Adipocyte (in vitro differentiated cells): Measurements from ENCODE around the gene EMILIN3.

Source experiments
- DNase-seq: peaks from one replicate; pipeline ENCODE4 v3.0.0-alpha.2; 2015; ENCODE audit warnings: low read depth
- H3K27me3 ChIP-seq: replicated peaks from 2 replicates; pipeline ENCODE4 v1.7.0; 2013; ENCODE audit warnings: mild to moderate bottlenecking, low read length, moderate library complexity; ENCODE audit not compliant: control insufficient read depth, insufficient read depth
- H3K36me3 ChIP-seq: 2 replicates; pipeline ENCODE4 v1.7.0; 2013; ENCODE audit warnings: low read length, mild to moderate bottlenecking, moderate library complexity; ENCODE audit not compliant: control insufficient read depth, insufficient read depth, severe bottlenecking
- H3K4me1 ChIP-seq: 2 replicates; pipeline ENCODE4 v1.7.0; 2013; ENCODE audit warnings: mild to moderate bottlenecking, low read length, moderate library complexity; ENCODE audit not compliant: control insufficient read depth, insufficient read depth
- H3K4me3 ChIP-seq: 2 replicates; pipeline ENCODE4 v1.7.0; 2013; ENCODE audit warnings: mild to moderate bottlenecking, low read length, moderate library complexity
- H3K9ac ChIP-seq: 2 replicates; pipeline ENCODE4 v1.7.0; 2013; ENCODE audit warnings: mild to moderate bottlenecking, low read length, moderate library complexity
- H3K9me3 ChIP-seq: 2 replicates; pipeline ENCODE4 v1.7.0; 2013; ENCODE audit warnings: mild to moderate bottlenecking, low read length, moderate library complexity; ENCODE audit not compliant: control insufficient read depth

The EMILIN3 gene

GRCh38 chr20:41386502-41387427 is 20.1 kb upstream of the EMILIN3 start:
- peaks cover 19% of the 10 kb centered on the region for H3K4me1 ChIP-seq
- no peak overlapping the region for H3K9ac ChIP-seq
- peaks cover 27% of the 10 kb centered on the region for H3K27me3 ChIP-seq
- H3K9me3 ChIP-seq: no peaks in the 10 kb centered on the region
- H3K36me3 ChIP-seq: no peaks in the 10 kb centered on the region
- peak; percentile 73 for DNase-seq
- no peak overlapping the region for H3K4me3 ChIP-seq

- Histone ChIP-seq H3K4me1 (peaks cover 19% of the 10 kb centered on the region), H3K27me3 (peaks cover 43% of the 10 kb centered on the region), H3K36me3 (no peaks in the 10 kb centered on the region), H3K4me3 (no peak overlapping the region), H3K9me3 (no peaks in the 10 kb centered on the region), H3K9ac (no peak overlapping the region)
- no peak for DNase-seq
Observed at GRCh38 chr20:41382791-41383305, 16.2 kb upstream of the EMILIN3 start.

- Histone ChIP-seq H3K27me3 (peaks cover 46% of the 10 kb centered on the region), H3K36me3 (no peaks in the 10 kb centered on the region), H3K4me3 (no peak overlapping the region), H3K4me1 (peaks cover 12% of the 10 kb centered on the region), H3K9me3 (no peaks in the 10 kb centered on the region), H3K9ac (no peak overlapping the region)
- DNase-seq: no peak
Observed at GRCh38 chr20:41380551-41381193, 14.1 kb upstream of the EMILIN3 start.

GRCh38 chr20:41379551-41379950 is 12.9 kb upstream of the EMILIN3 start:
- no peak for DNase-seq
- Histone ChIP-seq H3K27me3 (peaks cover 49% of the 10 kb centered on the region), H3K9me3 (no peaks in the 10 kb centered on the region), H3K4me1 (peaks cover 12% of the 10 kb centered on the region), H3K9ac (no peak overlapping the region), H3K4me3 (no peak overlapping the region), H3K36me3 (no peaks in the 10 kb centered on the region)

GRCh38 chr20:41377275-41377674 is 10.7 kb upstream of the EMILIN3 start:
- DNase-seq: no peak
- Histone ChIP-seq H3K4me3 (no peak overlapping the region), H3K4me1 (peaks cover 3% of the 10 kb centered on the region), H3K9me3 (peaks cover 2% of the 10 kb centered on the region), H3K9ac (no peak overlapping the region), H3K27me3 (peaks cover 56% of the 10 kb centered on the region), H3K36me3 (no peaks in the 10 kb centered on the region)

GRCh38 chr20:41376349-41376748 is 9.7 kb upstream of the EMILIN3 start:
- no peaks in the 10 kb centered on the region for H3K4me1 ChIP-seq

GRCh38 chr20:41375846-41376245 is 9.2 kb upstream of the EMILIN3 start:
- no peak overlapping the region for H3K9ac ChIP-seq
- no peaks in the 10 kb centered on the region for H3K4me1 ChIP-seq
- no peak for DNase-seq
- no peaks in the 10 kb centered on the region for H3K36me3 ChIP-seq
- H3K27me3 ChIP-seq: peaks cover 62% of the 10 kb centered on the region
- H3K4me3 ChIP-seq: no peak overlapping the region
- peaks cover 13% of the 10 kb centered on the region for H3K9me3 ChIP-seq

More at GRCh38 chr20:41376349-41376748, 9.7 kb upstream of the EMILIN3 start:
- Histone ChIP-seq H3K36me3 (no peaks in the 10 kb centered on the region), H3K9me3 (peaks cover 8% of the 10 kb centered on the region), H3K27me3 (peaks cover 62% of the 10 kb centered on the region), H3K4me3 (no peak overlapping the region), H3K9ac (no peak overlapping the region)
- DNase-seq: no peak

- Histone ChIP-seq H3K4me1 (no peaks in the 10 kb centered on the region), H3K9me3 (peaks cover 13% of the 10 kb centered on the region), H3K36me3 (no peaks in the 10 kb centered on the region), H3K9ac (no peak overlapping the region), H3K27me3 (peaks cover 66% of the 10 kb centered on the region), H3K4me3 (no peak overlapping the region)
- no peak for DNase-seq
Observed at GRCh38 chr20:41373931-41374920, 7.6 kb upstream of the EMILIN3 start.

- no peak overlapping the region for H3K4me3 ChIP-seq
- no peak overlapping the region for H3K9ac ChIP-seq
- DNase-seq: no peak
- H3K4me1 ChIP-seq: no peaks in the 10 kb centered on the region
- H3K36me3 ChIP-seq: no peaks in the 10 kb centered on the region
- peaks cover 67% of the 10 kb centered on the region for H3K27me3 ChIP-seq
- peaks cover 13% of the 10 kb centered on the region for H3K9me3 ChIP-seq
Observed at GRCh38 chr20:41373251-41373783, 6.7 kb upstream of the EMILIN3 start.

- Histone ChIP-seq H3K9me3 (peaks cover 13% of the 10 kb centered on the region), H3K27me3 (peaks cover 64% of the 10 kb centered on the region), H3K4me3 (no peak overlapping the region), H3K9ac (no peak overlapping the region), H3K4me1 (no peaks in the 10 kb centered on the region), H3K36me3 (no peaks in the 10 kb centered on the region)
- no peak for DNase-seq
Observed at GRCh38 chr20:41371371-41371770, 4.8 kb upstream of the EMILIN3 start.
